HEK293 (cell line): ENCODE measurements around the gene CAV1.

Experiments
- CTCF ChIA-PET: fragments of 350-600 bp; formaldehyde crosslinking; extraction: SDS; loops from one replicate; lab custom pipeline; 2021; ENCODE audit warnings: antibody characterized with exemption; lab: Yijun Ruan, JAX
- POLR2A ChIA-PET: fragments of 300-600 bp; formaldehyde crosslinking; extraction: SDS; loops from one replicate; lab custom pipeline; 2020; ENCODE audit warnings: antibody characterized with exemption, inconsistent platforms; lab: Yijun Ruan, JAX
- H3K27ac ChIP-seq: fragments of 200-500 bp; sonication (Bioruptor generic); 2 replicates; pipeline ENCODE4 v1.5.1; 2014; ENCODE audit warnings: low read depth, low read length, control low read depth, inconsistent platforms; ENCODE audit errors: extremely low read depth
- H3K36me3 ChIP-seq, 2 experiments: fragments of 200-500 bp in 1 of 2; sonication (Bioruptor generic) in 1 of 2; 1 replicate in 1 of 2; 2 replicates in 1 of 2; pipeline ENCODE4 v1.5.1; 2014 to 2017; ENCODE audit warnings: inconsistent platforms in 2 of 2, low read length in 2 of 2; ENCODE audit not compliant: control insufficient read depth in 2 of 2, insufficient read depth in 1 of 2
- H3K4me1 ChIP-seq: fragments of 200-500 bp; sonication (Bioruptor generic); 2 replicates; pipeline ENCODE4 v1.5.1; 2014; ENCODE audit warnings: mild to moderate bottlenecking, low read length, inconsistent platforms; ENCODE audit not compliant: control insufficient read depth, insufficient read depth
- H3K4me3 ChIP-seq: 2 replicates; pipeline ENCODE4 v1.5.1; 2011; ENCODE audit warnings: low read depth, mild to moderate bottlenecking, control low read depth, low read length, moderate library complexity
- H3K9me3 ChIP-seq: fragments of 200-500 bp; sonication (Bioruptor generic); 2 replicates; pipeline ENCODE4 v1.5.1; 2014; ENCODE audit warnings: low read depth, low read length, inconsistent platforms; ENCODE audit not compliant: control insufficient read depth, insufficient read depth
- KLF1 ChIP-seq: fragments of 450-650 bp; formaldehyde crosslinking; IDR thresholded peaks from 2 replicates; pipeline ENCODE4 v1.5.1; 2016; ENCODE audit warnings: missing biosample characterization, missing genetic modification characterization
- KLF8 ChIP-seq: fragments of 450-650 bp; formaldehyde crosslinking; IDR thresholded peaks from 2 replicates; pipeline ENCODE4 v1.5.1; 2016; ENCODE audit warnings: missing biosample characterization, missing genetic modification characterization
- PATZ1 ChIP-seq: fragments of 450-650 bp; formaldehyde crosslinking; IDR thresholded peaks from 2 replicates; pipeline ENCODE4 v1.5.1; 2016; ENCODE audit warnings: missing biosample characterization, missing genetic modification characterization
- PRDM1 ChIP-seq: fragments of 450-650 bp; formaldehyde crosslinking; IDR thresholded peaks from 2 replicates; pipeline ENCODE4; 2016; ENCODE audit warnings: missing biosample characterization, missing genetic modification characterization
- PRDM6 ChIP-seq: fragments of 450-650 bp; formaldehyde crosslinking; IDR thresholded peaks from 2 replicates; pipeline ENCODE4 v1.5.1; 2017; ENCODE audit warnings: missing biosample characterization, missing genetic modification characterization
- REPIN1 ChIP-seq: fragments of 450-650 bp; formaldehyde crosslinking; IDR thresholded peaks from 2 replicates; pipeline ENCODE4 v1.5.1; 2017; ENCODE audit warnings: missing biosample characterization, missing genetic modification characterization, low read depth
- SP7 ChIP-seq: fragments of 450-650 bp; formaldehyde crosslinking; IDR thresholded peaks from 2 replicates; pipeline ENCODE4 v1.5.1; 2016; ENCODE audit warnings: missing biosample characterization, missing genetic modification characterization
- TRIM28 ChIP-seq: IDR thresholded peaks from 2 replicates; pipeline ENCODE4 v1.6.1; 2011; ENCODE audit warnings: low read length, control low read depth, borderline replicate concordance
- ZBTB49 ChIP-seq: fragments of 450-650 bp; formaldehyde crosslinking; IDR thresholded peaks from 2 replicates; pipeline ENCODE4 v1.5.1; 2016; ENCODE audit warnings: missing biosample characterization, missing genetic modification characterization, low read depth
- ZFHX2 ChIP-seq: fragments of 450-650 bp; formaldehyde crosslinking; conservative IDR thresholded peaks from 2 replicates; pipeline ENCODE4 v1.5.1; 2016; ENCODE audit warnings: missing biosample characterization, missing genetic modification characterization
- ZFP41 ChIP-seq: fragments of 450-650 bp; formaldehyde crosslinking; IDR thresholded peaks from 2 replicates; pipeline ENCODE4 v1.5.1; 2016; ENCODE audit warnings: missing biosample characterization, missing genetic modification characterization, borderline replicate concordance
- ZFP69B ChIP-seq: fragments of 450-650 bp; formaldehyde crosslinking; IDR thresholded peaks from 2 replicates; pipeline ENCODE4 v1.5.1; 2016; ENCODE audit warnings: missing biosample characterization, missing genetic modification characterization
- ZNF157 ChIP-seq: fragments of 450-650 bp; formaldehyde crosslinking; IDR thresholded peaks from 2 replicates; pipeline ENCODE4 v1.5.1; 2016; ENCODE audit warnings: missing biosample characterization, missing genetic modification characterization
- ZNF174 ChIP-seq: fragments of 450-650 bp; formaldehyde crosslinking; IDR thresholded peaks from 2 replicates; pipeline ENCODE4 v1.5.0; 2017; ENCODE audit warnings: missing biosample characterization, mild to moderate bottlenecking, missing genetic modification characterization
- ZNF19 ChIP-seq: fragments of 450-650 bp; formaldehyde crosslinking; IDR thresholded peaks from 2 replicates; pipeline ENCODE4; 2016; ENCODE audit warnings: missing biosample characterization, missing genetic modification characterization, low read depth
- ZNF23 ChIP-seq: fragments of 450-650 bp; formaldehyde crosslinking; IDR thresholded peaks from 2 replicates; pipeline ENCODE4 v1.5.1; 2016; ENCODE audit warnings: missing biosample characterization, missing genetic modification characterization, borderline replicate concordance
- ZNF335 ChIP-seq: fragments of 450-650 bp; formaldehyde crosslinking; conservative IDR thresholded peaks from 2 replicates; pipeline ENCODE4 v1.5.1; 2016; ENCODE audit warnings: missing biosample characterization, missing genetic modification characterization
- ZNF354C ChIP-seq: fragments of 450-650 bp; formaldehyde crosslinking; IDR thresholded peaks from 2 replicates; pipeline ENCODE4 v1.5.1; 2016; ENCODE audit warnings: missing biosample characterization, missing genetic modification characterization, low read depth, borderline replicate concordance
- ZNF510 ChIP-seq: fragments of 450-650 bp; formaldehyde crosslinking; IDR thresholded peaks from 2 replicates; pipeline ENCODE4 v1.5.1; 2018; ENCODE audit warnings: mild to moderate bottlenecking, missing genetic modification characterization, missing biosample characterization; ENCODE audit not compliant: insufficient replicate concordance
- ZNF561 ChIP-seq: fragments of 450-650 bp; IDR thresholded peaks from 2 replicates; pipeline ENCODE4 v1.5.1; 2018; ENCODE audit warnings: missing biosample characterization, missing genetic modification characterization, borderline replicate concordance
- ZNF670 ChIP-seq: fragments of 450-650 bp; formaldehyde crosslinking; IDR thresholded peaks from 2 replicates; pipeline ENCODE4 v1.5.1; 2016; ENCODE audit warnings: missing biosample characterization, missing genetic modification characterization, low read depth
- ZNF747 ChIP-seq: fragments of 450-650 bp; formaldehyde crosslinking; IDR thresholded peaks from 2 replicates; pipeline ENCODE4 v1.5.1; 2016; ENCODE audit warnings: missing biosample characterization, missing genetic modification characterization

The CAV1 gene

GRCh38 chr7:116518961-116519360, 5.9 kb upstream of the CAV1 start:
- Histone ChIP-seq H3K4me1 (no peaks in the 10 kb centered on the region), H3K36me3 (no peaks in the 10 kb centered on the region), H3K4me3 (no peak overlapping the region), H3K9me3 (no peaks in the 10 kb centered on the region), H3K27ac (no peak overlapping the region)
- ChIA-PET CTCF (interaction anchor here (0.6 to 1.7 kb wide), 3 partner anchors 14 to 261 kb away, joined by 3 to 4 read pairs (median 3); no protein-coding TSS in a partner anchor), POLR2A (no interaction called here)
- TF ChIP-seq ZNF747 (tag by site-specific recombination): no peak
- TF ChIP-seq ZNF19: no peak
- TF ChIP-seq ZNF157 (tag by site-specific recombination): no peak
- TF ChIP-seq TRIM28: no peak

GRCh38 chr7:116521046-116521664, 3.7 kb upstream of the CAV1 start:
- Histone ChIP-seq H3K27ac (no peak overlapping the region), H3K4me3 (no peak overlapping the region), H3K9me3 (no peaks in the 10 kb centered on the region), H3K4me1 (no peaks in the 10 kb centered on the region), H3K36me3 (no peaks in the 10 kb centered on the region)
- TF ChIP-seq REPIN1 (no peak), ZNF23 (no peak), ZBTB49 (tag by site-specific recombination) (no peak), ZNF561 (no peak), ZNF670 (tag by site-specific recombination) (no peak), ZNF510 (tag by site-specific recombination) (no peak), ZFP69B (no peak), ZFHX2 (tag by site-specific recombination) (no peak), ZFP41 (no peak)
- CTCF ChIA-PET: no interaction called here
- POLR2A ChIA-PET: interaction anchor here (0.7 kb wide), 1 partner anchor 782 kb away, joined by 3 read pairs; no protein-coding TSS in a partner anchor

GRCh38 chr7:116522247-116522646, 2.6 kb upstream of the CAV1 start:
- Histone ChIP-seq H3K27ac (no peak overlapping the region), H3K9me3 (no peaks in the 10 kb centered on the region), H3K4me3 (no peak overlapping the region), H3K4me1 (no peaks in the 10 kb centered on the region), H3K36me3 (no peaks in the 10 kb centered on the region)
- ChIA-PET POLR2A (no interaction called here), CTCF (interaction anchor here (0.7 to 0.9 kb wide), 2 partner anchors 249 to 258 kb away, joined by 3 to 5 read pairs; no protein-coding TSS in a partner anchor)
- TF ChIP-seq PRDM1 (peak; percentile 70), KLF8 (tag by site-specific recombination) (no peak), PATZ1 (no peak), ZNF354C (tag by site-specific recombination) (no peak), ZNF174 (tag by site-specific recombination) (no peak), ZNF335 (tag by site-specific recombination) (no peak), KLF1 (tag by site-specific recombination) (no peak), SP7 (tag by site-specific recombination) (no peak), PRDM6 (peak; percentile 59)
